ENCODE measurements around the gene KIF5C.

GRCh38 chr2:148926291-148926961 is 51.4 kb downstream of the KIF5C start:
- TF ChIP-seq ZFX (IDR thresholded peaks at IDR 0.05; ENCODE audit: borderline replicate concordance): no peak
- TF ChIP-seq, protein P1, sequence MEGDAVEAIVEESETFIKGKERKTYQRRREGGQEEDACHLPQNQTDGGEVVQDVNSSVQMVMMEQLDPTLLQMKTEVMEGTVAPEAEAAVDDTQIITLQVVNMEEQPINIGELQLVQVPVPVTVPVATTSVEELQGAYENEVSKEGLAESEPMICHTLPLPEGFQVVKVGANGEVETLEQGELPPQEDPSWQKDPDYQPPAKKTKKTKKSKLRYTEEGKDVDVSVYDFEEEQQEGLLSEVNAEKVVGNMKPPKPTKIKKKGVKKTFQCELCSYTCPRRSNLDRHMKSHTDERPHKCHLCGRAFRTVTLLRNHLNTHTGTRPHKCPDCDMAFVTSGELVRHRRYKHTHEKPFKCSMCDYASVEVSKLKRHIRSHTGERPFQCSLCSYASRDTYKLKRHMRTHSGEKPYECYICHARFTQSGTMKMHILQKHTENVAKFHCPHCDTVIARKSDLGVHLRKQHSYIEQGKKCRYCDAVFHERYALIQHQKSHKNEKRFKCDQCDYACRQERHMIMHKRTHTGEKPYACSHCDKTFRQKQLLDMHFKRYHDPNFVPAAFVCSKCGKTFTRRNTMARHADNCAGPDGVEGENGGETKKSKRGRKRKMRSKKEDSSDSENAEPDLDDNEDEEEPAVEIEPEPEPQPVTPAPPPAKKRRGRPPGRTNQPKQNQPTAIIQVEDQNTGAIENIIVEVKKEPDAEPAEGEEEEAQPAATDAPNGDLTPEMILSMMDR (IDR thresholded peaks at IDR 0.05): peak; percentile 77
